ENCODE data around the gene UCHL3.

- no peak for TF ChIP-seq YY1 (IDR thresholded peaks at IDR 0.05; ENCODE audit: low read depth, low read length)
- no peak for TF ChIP-seq CTCF (IDR thresholded peaks at IDR 0.05 in 2 of 3, conservative IDR thresholded peaks at IDR 0.05 in 1 of 3; ENCODE audit: control insufficient read depth in 2 of 3, extremely low read depth in 1 of 3, insufficient read depth in 1 of 3, low read depth in 3 of 3, low read length in 3 of 3)
- no peak for TF ChIP-seq MXI1 (IDR thresholded peaks at IDR 0.05; ENCODE audit: low read depth, low read length)
- no peak for TF ChIP-seq EGR1 (IDR thresholded peaks at IDR 0.05; ENCODE audit: borderline replicate concordance in 1 of 2, low read depth in 2 of 2, low read length in 2 of 2)
Observed at GRCh38 chr13:75556961-75557360, 7.4 kb downstream of the UCHL3 start.
